HG03060 (cell line): ENCODE results near the gene TGM6.

Source experiments
- ATAC-seq: cut with Tn5 transposase; IDR thresholded peaks from one replicate; pipeline ENCODE4 v1.9.1; 2021; ENCODE audit warnings: low read depth, moderate number of reproducible peaks; ENCODE audit not compliant: unreplicated experiment

The TGM6 gene

DNA sequence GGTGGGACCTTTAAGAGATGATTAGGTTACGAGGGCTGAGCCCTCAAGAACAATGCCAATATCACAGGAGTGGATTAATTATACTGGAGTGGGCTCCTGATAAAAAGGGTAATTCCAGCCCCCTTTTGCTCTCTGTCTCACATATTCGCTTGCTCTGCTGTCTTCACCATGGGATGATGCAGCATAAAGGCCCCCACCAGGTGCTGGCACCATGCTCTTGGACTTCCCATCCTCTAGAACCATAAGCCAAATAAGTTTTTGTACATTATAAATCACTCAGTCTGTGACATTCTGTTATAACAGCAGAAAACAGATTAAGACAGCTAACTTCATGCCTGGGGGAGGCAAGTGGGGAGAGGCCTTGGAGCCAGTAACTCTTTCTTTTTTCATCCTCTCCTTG is 99.7 kb downstream of the TGM6 start:
- no peak for ATAC-seq
